HL-60 (cell line): ENCODE data around the gene INSL3.

ENCODE experiments used
- CTCF ChIP-seq: IDR thresholded peaks from one replicate; pipeline ENCODE4 v1.5.1; 2011; ENCODE audit warnings: low read length, control low read depth, inconsistent platforms; ENCODE audit not compliant: insufficient read depth
- GABPA ChIP-seq: IDR thresholded peaks from 2 replicates; pipeline ENCODE4 v1.6.1; 2012; ENCODE audit warnings: low read depth
- POLR2AphosphoS5 ChIP-seq: IDR thresholded peaks from 2 replicates; pipeline ENCODE4 v1.6.1; 2012; ENCODE audit warnings: low read depth

GRCh38 chr19:17824339-17824738 lies 3.0 kb upstream of the INSL3 start:
- TF ChIP-seq CTCF (no peak), GABPA (no peak), POLR2AphosphoS5 (no peak)
